ENCODE measurements around the gene ALDH1B1.
"Not testable (repeated sequence)": the region's sequence is repeated elsewhere in the genome, so short reads cannot be mapped to it uniquely, and the experiment has no call there.

Gene ALDH1B1

DNA sequence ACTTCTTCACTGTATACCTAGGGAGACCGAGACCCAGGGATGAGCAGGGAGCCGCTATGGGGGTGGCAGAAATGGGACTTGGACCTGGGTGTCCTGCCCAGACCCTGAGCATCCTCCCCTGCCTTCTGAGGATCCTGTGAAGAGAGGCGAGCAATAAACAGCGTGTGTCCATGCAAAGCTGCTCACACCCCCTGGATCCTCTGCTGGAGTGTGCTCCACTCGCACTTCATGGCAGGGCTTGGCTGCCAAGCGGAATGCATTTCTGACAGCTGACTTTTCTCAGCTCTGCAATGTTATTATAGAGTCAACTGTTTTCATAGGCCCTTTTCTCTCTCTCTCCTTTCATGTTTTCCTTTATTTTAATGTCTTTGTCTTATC, 31.0 kb upstream of the ALDH1B1 start:
- no peak for DNase-seq (ENCODE audit: low read depth, low spot score)

GRCh38 chr9:38362852-38363588, 29.5 kb upstream of the ALDH1B1 start:
- DNase-seq (ENCODE audit: low read depth, low spot score), result no peak

DNA sequence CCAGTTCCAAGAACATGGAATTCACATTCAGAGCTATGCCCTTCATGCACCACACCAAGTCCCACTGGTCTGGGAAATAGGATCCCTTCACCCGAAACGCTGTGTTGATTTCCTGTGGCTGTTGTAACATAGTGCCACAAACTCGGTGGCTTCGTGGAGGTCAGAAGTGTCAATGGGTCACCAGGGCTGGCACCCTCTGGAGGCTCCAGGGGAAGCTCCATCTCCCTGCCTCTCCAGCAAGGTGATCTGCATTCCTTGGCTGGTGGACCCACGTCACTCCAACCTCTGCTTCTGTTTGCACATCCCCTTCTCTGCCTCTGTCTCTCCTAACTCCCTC, 28.9 kb upstream of the ALDH1B1 start:
- DNase-seq (ENCODE audit: low read depth, low spot score), result no peak

DNA sequence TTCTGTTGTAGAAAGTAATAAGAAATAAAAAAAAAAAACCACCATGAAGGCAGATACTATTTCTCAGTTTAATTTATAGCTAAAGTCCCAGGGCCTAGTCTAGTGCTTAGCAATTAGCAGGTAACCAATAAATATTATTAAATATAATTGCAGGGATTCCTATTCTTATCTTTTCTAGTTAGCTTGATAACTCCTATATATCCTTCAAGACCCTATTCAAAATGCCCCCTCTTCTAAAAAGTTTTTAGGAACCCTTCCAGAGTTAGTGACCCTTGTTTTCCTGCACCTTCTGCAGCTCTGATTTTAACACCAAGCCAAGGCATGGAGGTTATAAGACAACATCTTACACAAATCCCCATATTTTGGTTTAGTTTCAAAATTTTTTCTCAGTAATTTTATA, 24.6 kb upstream of the ALDH1B1 start:
- DNase-seq (ENCODE audit: low read depth, low spot score), result no peak

GRCh38 chr9:38368731-38369130, 23.8 kb upstream of the ALDH1B1 start:
- no peak for DNase-seq (ENCODE audit: low read depth, low spot score)

- DNase-seq (ENCODE audit: low read depth, low spot score), result no peak
Observed at GRCh38 chr9:38370176-38370575, 22.3 kb upstream of the ALDH1B1 start.

DNA sequence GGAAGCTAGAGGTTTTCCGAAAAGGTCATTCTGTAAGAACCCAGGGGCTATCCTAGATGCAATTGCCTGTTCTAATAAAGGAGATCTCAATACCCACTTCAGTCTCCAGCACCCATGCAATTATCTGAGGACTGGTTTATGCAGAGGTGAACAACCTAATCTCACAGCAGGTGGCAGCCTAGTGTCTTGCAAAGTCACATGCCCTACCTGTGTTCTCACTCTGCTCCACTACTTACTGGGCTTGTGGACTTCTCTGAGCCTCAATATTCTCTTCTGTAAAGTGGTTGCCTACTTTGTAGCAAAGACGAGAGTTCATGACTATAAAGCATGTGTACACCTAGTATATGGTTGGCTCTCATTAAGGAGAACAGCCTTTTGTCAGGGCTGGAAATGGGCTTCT, 21.0 kb upstream of the ALDH1B1 start:
- DNase-seq (ENCODE audit: low read depth, low spot score), result no peak

DNA sequence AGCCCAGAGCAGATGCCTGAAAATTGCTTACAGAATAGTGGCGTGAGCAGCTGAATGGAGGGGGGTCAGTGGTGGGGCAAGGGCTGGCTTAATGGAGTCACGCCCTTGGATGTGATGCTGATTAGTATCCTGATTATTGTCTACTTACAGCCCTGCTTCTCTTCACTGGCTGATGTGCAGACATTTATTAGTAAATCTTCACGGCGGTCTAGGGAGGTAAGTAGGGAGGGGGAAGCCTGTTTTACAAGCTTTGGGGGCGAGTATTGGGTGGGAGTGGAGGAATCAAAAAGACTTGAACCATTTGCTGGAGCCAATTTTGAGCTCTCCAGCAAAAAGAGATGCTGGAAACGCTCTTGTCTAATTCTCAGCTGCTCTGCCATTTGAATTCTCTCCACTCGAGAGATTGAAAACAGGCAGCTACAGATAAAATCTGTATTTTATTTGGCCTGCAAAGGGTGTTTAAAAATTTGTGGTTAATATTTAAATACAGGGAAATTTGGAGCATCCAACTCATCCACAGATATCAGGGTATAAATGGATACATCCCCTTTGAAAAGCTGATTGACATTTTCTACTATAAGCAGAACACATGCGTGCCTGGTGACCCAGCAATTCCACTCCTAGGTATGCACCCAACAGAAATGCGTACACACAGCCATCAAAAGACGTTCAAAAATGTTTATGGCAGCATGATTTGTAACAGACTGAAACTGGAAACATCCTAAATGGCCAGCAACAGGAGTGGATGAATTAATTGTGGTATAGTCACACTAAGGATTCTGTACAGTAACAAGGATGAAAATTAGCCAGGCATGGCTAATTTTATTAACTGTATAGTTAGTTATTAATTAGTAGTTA, 19.5 kb upstream of the ALDH1B1 start:
- no peak for DNase-seq (ENCODE audit: low read depth, low spot score)

DNA sequence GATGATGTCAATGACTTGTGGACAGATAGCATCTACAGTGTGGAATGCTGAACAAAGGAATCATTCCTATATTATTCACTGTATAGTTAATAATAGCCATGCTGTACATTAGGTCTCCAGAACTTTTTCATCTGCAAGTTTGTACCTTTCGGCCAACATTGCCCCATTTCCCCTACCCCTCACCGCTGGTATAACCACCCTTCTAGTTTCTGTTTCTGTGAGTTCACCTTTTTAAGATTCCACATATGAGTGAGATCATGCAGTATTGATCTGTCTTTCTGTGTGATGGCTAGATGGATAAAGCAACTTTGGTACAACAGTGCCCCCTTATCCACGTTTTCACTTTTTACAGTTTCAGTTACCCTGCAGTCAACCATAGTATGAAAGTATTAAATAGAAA, 18.8 kb upstream of the ALDH1B1 start:
- DNase-seq (ENCODE audit: low read depth, low spot score), result no peak

DNA sequence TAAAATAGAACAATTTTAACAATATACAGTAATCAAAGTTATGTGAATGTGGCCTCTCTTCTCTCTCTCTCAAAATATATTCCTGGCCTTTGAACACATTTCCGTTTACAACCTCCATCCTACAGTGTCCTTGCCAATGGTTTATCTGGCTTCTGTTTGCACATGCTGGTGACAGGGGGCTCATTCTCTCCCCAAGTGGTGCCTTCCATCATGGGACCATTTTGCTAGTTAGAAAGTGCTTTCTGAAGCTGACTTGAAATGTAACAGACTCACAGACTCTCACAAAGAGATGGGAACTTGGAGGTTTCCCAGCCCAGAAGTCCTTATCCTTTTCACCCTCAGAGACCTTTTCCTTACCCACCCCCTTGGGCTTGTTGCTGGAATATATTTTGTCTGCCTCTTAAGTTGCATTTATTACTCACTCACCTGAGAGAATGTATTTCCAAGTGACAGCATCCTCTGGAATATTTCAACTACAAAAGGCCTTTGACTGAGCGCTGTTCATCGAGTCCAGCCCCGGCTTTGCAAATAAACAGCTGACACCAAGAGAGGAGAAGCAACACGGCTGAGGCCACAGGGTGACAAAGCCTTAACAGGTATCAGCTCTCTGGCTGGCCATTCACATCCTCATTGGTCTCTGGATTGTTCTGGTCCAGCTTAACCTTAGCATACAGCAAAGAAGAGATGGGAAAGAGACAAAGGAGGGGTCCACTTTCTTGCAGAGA, 17.5 kb upstream of the ALDH1B1 start:
- no peak for DNase-seq (ENCODE audit: low read depth, low spot score)

DNA sequence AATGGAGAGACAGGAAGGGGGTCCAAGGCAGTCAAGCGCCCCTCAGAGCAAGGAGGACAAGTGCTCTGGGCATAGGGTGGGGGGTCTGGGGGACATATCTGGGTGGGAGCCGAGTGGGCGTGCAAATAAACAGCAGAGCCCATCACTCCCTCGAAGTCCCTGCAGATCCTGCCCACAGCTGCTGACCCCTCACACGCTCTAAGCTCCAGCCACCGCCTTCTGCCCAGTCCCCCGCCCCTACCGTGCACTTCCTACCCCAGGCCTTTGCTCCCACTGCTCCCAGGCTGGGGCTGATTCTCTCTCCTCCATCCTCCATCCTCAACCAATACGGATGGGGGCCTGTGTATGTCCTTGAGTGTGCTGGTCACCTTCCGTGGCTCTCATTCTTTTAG, 16.9 kb upstream of the ALDH1B1 start:
- no peak for DNase-seq (ENCODE audit: low read depth, low spot score)

DNA sequence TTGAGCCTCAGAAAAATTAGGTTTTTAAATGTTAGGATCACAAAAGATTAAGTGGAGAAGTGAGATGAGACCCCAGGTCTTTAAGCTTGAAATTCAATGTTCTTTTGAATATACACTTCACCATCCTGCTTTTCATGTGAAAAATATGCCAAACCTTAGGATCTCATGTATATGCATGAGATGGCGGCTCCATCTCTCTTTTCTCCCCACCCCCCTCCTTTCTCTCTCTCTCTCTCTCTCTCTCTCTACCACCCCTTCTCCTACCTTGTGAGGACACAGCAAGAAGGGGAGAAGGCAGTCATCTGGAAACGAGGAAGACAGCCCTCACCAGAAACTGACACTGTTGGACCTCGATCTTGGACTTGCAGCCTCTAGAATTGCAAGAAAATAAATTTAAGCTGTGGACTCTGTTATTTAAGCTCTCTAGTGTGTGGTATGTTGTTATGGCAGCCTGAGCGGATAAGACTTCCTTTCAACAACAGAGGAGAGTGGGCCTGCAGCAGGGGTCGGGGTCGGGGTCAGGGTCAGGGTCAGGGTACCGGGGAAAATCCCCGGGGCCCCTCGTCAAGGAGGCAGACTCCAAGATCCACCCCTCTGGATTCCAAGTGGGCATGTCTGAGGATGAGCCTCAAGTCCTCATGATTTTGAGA, 16.4 kb upstream of the ALDH1B1 start:
- DNase-seq (ENCODE audit: low read depth, low spot score), result no peak

GRCh38 chr9:38377336-38378083, 15.0 kb upstream of the ALDH1B1 start:
- DNase-seq (ENCODE audit: low read depth, low spot score), result not testable (repeated sequence)

DNA sequence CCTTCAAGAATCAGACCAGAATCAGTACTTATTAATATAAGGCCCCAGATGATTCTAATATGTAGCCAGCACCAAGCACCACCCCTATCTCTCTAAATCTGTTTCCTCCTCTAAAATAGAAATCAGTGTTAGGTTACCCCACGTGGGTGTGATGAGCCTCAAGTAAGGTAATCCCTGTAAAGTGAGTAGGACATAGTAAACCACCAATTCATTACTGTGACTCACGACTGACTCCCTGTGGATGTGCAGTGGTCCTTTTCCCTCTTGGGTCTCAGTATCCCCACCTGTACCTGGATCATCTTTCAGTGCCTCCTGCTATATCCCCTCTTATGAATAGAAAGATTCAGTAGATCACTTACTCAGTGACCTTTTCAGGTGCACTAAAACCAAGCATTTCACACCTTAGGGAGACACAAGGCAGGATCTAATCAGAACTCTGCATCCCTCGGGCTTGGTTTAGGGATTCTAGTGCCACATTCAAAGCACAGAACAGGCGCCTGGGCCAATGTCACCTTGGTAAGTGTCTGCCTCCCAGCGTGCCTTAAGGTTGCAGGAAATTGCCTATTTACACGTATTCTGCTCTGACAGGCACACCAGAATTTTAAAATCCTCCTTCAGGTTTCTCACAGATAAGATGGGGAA, 12.2 kb upstream of the ALDH1B1 start:
- no peak for DNase-seq (ENCODE audit: low read depth, low spot score)

- DNase-seq (ENCODE audit: low read depth, low spot score), result no peak
Observed at GRCh38 chr9:38380872-38381534, 11.5 kb upstream of the ALDH1B1 start.

- DNase-seq (ENCODE audit: low read depth, low spot score), result no peak
Observed at GRCh38 chr9:38382141-38382540, 10.4 kb upstream of the ALDH1B1 start.

DNA sequence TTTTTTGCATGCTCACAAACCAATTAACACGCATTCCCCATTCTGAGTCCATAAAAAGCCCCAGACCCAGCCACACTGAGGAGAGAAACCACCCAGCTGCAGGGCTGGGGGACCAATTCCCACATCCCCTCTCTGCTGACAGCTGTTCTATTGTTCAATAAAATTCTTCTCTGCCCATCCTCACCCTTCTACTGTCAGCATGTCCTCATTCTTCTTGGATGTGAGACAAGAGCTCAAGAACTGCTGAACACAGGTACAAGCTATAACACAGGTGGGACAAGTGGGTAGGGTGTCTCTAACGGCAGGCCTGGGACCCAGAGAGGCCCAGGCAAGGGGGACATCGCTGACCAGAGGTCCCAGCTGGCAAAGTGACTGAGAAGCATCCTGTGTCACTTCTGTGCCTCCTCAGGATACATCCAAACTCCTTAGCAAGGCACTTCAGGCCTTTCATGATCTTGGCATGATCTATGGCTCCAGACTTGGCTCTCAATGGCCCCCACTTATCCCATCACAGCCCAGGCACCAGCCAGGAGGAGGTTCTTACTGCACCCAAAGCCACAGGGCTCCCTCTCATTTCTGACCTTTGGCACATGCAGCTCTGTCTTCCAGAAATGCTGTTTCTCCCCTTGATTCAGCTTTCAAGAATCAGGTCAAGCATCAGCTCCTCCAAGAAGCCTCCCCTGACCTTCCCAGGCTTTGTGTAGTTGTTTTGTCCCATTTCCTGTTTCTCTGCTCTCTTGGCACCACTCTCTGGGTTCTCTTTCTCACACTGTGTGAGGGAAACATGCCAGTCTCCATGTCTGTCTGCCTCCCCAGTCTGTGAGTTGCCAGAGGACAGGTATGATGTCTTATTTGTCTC, 7.3 kb upstream of the ALDH1B1 start:
- no peak for DNase-seq (ENCODE audit: low read depth, low spot score)

DNA sequence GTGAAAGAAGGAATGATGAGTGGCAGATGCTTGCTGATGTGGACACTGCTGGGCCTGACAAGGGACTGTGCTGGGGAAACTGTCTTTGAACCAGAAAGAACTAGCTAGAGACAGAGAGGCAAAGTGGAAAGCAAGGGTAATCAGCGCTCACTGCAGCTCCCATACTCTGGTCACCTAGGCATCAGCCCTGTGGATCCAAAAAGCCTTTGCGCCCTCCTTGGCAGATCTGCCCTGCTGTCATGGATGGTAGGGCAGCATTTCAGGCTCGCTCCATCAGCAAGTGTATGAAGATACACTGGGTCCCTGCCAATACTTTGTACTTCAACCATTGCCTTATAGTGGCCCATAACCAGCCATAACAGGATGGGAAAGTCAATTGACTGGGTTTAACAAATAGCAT, 6.6 kb upstream of the ALDH1B1 start:
- no peak for DNase-seq (ENCODE audit: low read depth, low spot score)

- DNase-seq (ENCODE audit: low read depth, low spot score), result no peak
Observed at GRCh38 chr9:38386319-38386895, 6.1 kb upstream of the ALDH1B1 start.

Data from activated naive CD8-positive, alpha-beta T cell treated with anti-CD3 and anti-CD28 coated beads, Interleukin-2, amount 50 U/mL, for 16 hours (primary cell).